GM13977 (cell line): Measurements from ENCODE around the gene KRT82.

ENCODE experiments used
- DNase-seq: peaks from one replicate; pipeline ENCODE4 v3.0.0; 2012; ENCODE audit warnings: low spot score
- CTCF ChIP-seq: IDR thresholded peaks from 2 replicates; pipeline ENCODE4 v1.5.1; 2012; ENCODE audit warnings: mild to moderate bottlenecking, control low read depth; ENCODE audit not compliant: insufficient read depth; ENCODE audit errors: extremely low read depth, missing control alignments
- in situ Hi-C: fragments of 300-500 bp; cut with MboI; formaldehyde crosslinking; loops from one replicate; pipeline ENCODE4 v1.12.0; 2022; ENCODE audit warnings: low sequenced_read_pairs, low pct_unique_long_range_greater_than_20kb, mixed read lengths, inconsistent platforms; ENCODE audit not compliant: unreplicated experiment

KRT82 gene

GRCh38 chr12:52435659-52435999, 29.5 kb upstream of the KRT82 start:
- TF ChIP-seq CTCF = no peak
- in situ Hi-C loops = no loop called here

GRCh38 chr12:52434760-52435530, 28.8 kb upstream of the KRT82 start:
- TF ChIP-seq CTCF = no peak
- DNase-seq = no peak
- in situ Hi-C loops = no loop called here

More at GRCh38 chr12:52435659-52435999, 29.5 kb upstream of the KRT82 start:
- no peak for DNase-seq

- DNase-seq = no peak
- in situ Hi-C loops = no loop called here
- no peak for TF ChIP-seq CTCF
Measured at GRCh38 chr12:52434081-52434733, 28.1 kb upstream of the KRT82 start, which contains the start of gene KRT75. TSS of gene KRT75 (minus strand) at chr12:52434371. CDS start at chr12:52434304, 67 bp downstream.

GRCh38 chr12:52433501-52434080, 27.5 kb upstream of the KRT82 start:
- no peak for TF ChIP-seq CTCF
- in situ Hi-C loops = no loop called here
- no peak for DNase-seq

GRCh38 chr12:52432559-52433207, 26.5 kb upstream of the KRT82 start:
- TF ChIP-seq CTCF = no peak
- in situ Hi-C loops = no loop called here
- no peak for DNase-seq

GRCh38 chr12:52428121-52428520, 22.0 kb upstream of the KRT82 start:
- in situ Hi-C loops = no loop called here
- no peak for TF ChIP-seq CTCF
- no peak for DNase-seq
